Skin epidermis (tissue), 12 donors: ENCODE data around the gene LRRC74B.
"Not testable (repeated sequence)": the region's sequence is repeated elsewhere in the genome, so short reads cannot be mapped to it uniquely, and the experiment has no call there.

Source experiments
- H3K27ac ChIP-seq, 21 experiments: fragments of 200-600 bp; sonication (generic) in 11 of 21; one replicate each; pipeline ENCODE4 v1.5.0; 2020; ENCODE audit warnings: mild to moderate bottlenecking in 3 of 21, inconsistent platforms in 2 of 21, moderate library complexity in 2 of 21
- H3K4me3 ChIP-seq, 7 experiments: fragments of 200-600 bp; sonication (generic) in 2 of 7; one replicate each; pipeline ENCODE4 v1.5.0; 2020; ENCODE audit warnings: inconsistent platforms in 2 of 7, mild to moderate bottlenecking in 2 of 7, moderate library complexity in 1 of 7

The LRRC74B gene

DNA sequence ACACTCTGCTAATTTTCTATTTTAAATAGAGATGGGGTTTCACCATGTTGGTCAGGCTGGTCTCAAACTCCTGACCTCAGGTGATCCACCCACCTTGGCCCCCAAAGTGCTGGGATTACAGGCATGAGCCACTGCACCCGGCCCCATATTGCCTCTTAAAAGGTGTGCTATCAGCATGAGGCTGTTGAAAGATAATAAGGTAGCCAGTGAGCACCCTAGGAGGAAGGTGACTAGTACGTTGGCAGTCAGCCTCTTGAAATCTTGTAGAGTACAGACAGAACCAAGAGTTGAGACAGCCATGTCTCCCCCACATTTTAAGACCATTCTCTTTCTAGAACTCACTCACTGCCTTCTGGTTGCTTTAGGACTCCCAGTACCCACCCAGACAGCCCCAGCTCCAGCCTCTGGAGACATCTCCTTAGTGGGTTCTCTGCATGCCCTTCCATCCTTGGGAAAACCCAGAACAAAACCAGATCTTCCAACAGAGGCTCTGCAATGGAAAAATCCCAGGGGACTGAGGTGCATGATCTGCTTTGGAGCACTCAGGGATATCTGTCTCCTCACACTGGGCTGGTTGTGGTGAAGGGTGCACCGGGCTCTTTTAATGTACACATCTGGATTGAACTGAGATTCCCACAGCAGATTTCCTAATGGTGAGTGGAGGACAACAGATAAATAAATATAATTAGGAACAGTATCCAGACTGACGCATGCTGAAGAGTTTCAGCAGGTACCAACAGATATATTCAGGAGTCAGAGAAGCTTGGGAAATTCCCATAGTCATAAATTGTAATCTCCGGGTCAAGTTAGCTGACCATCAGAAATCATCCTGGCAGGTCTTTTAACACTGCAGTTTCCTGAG, 49.4 kb downstream of the LRRC74B start:
- Histone ChIP-seq H3K4me3 (no peak overlapping the region), H3K27ac (no peak overlapping the region)

DNA sequence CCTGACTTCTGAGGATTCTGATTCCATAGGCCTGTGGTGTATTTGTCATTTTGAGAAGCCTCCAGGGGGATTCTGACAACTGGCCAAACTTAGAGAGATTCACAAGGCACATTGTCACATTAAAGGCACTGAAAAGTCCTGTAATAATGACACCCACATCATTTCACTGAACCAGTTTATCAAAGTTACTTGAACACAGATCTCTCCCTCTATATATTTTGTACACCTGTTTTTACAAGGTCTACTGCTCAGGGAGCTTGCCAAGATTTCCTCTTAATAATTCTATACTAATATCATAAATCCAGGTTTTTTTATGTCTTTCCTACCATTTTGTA, 50.0 kb downstream of the LRRC74B start:
- no peak overlapping the region for H3K27ac ChIP-seq
- no peak overlapping the region for H3K4me3 ChIP-seq

DNA sequence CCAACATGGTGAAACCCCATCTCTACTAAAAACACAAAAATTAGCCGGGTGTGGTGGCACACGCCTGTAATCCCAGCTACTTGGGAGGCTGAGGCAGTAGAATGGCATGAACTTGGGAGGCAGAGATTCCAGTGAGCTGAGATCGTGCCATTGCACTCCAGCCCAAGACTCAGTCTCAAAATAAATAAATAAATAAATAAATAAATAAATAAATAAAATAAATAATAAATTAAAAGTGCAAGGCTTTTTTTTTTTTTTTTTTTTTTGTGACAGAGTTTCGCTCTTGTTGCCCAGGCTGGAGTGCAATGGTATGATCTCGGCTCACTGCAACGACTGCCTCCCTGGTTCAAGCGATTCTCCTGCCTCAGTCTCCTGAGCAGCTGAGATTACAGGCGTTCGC, 51.1 kb downstream of the LRRC74B start:
- H3K27ac ChIP-seq, H3K4me3 ChIP-seq: not testable (repeated sequence)

DNA sequence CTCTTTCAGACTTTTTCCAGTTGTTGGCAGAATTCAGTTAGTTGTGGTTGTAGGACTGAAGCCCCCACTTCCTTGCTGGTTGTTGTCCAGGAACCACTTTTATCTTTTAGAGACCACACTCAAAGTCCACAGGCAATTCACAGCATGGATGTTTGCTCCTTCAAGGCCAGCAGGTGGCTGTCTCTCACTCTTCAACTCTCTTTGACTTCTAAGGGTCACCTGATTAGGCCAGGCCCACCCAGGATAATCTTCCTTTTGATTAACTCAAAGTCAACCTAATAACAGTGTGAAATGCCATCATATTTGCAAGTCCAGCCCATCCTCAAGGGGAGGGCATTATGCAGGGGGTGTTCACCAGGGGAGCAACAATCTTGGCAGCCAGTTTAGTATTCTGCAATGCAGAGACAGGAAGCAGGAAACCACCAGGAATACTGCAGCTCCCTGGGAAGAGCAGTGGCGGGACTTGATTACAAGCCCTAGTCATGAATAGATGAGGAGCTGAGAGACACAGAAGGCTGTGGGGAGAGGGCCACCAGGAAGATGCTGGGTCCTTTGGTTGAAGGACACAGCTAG, 52.4 kb downstream of the LRRC74B start:
- H3K27ac ChIP-seq: no peak overlapping the region
- no peak overlapping the region for H3K4me3 ChIP-seq

DNA sequence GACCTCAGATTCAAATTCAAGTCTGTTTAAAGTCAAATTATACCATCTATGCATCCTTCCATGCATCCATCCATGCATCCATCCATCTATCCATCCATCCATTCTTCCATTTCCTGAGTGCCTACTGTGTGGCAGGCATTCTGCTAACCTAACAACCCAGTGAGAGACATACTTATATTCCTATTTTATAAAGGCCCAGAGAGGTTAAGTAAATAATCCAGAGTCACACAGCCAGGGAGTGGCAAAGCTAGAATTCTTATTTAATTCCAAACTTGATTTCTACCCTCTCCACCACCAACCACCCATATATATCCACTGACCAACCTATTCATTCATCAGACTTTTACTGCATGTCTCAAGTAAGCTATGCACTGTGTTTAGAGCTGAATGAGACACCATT, 53.8 kb downstream of the LRRC74B start:
- H3K4me3 ChIP-seq: no peak overlapping the region

DNA sequence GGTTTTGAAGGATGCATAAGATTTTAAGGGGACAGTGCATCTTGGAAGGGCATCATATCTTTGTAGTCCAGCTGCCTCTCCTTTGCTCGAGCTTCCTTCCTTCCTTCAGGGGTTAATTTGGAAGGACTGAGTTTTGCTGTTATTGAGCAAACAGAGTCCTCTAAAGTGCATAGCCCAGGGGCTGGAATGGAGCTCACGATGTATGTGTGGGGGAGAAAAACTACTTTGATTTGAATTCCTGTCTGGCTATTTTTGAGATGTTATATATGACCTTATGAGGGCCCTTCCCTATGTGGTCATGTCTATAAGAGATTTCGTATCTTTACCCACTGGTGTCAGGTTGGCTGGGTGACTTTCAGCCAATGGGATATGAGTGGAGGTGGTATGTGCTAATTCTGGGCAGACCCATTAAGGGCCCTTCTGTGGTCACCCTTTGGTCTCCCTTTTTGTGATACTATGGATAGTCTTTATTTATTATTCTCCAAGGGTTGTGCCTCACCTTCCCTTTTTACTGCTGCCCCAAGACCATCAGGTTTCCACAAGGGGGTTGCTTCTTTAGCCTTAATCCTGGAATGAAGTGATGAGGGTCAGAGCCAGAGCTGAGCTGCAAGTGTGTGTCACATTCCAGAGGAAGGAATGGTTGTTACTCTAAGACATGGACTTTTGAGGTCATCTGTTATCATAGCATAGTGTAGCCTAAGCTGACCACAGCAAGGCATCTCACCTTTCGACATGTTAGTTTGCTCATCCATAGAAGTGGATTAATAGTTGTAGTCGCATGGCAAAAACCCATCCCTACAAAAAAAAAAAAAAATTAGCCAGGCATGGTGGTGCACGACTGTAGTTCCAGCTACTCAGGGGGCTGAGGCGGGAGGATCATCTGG, 54.6 kb downstream of the LRRC74B start:
- Histone ChIP-seq H3K4me3 (no peak overlapping the region), H3K27ac (no peak overlapping the region)

More for the DNA sequence above, 53.8 kb downstream of the LRRC74B start:
- no peak overlapping the region for H3K27ac ChIP-seq

DNA sequence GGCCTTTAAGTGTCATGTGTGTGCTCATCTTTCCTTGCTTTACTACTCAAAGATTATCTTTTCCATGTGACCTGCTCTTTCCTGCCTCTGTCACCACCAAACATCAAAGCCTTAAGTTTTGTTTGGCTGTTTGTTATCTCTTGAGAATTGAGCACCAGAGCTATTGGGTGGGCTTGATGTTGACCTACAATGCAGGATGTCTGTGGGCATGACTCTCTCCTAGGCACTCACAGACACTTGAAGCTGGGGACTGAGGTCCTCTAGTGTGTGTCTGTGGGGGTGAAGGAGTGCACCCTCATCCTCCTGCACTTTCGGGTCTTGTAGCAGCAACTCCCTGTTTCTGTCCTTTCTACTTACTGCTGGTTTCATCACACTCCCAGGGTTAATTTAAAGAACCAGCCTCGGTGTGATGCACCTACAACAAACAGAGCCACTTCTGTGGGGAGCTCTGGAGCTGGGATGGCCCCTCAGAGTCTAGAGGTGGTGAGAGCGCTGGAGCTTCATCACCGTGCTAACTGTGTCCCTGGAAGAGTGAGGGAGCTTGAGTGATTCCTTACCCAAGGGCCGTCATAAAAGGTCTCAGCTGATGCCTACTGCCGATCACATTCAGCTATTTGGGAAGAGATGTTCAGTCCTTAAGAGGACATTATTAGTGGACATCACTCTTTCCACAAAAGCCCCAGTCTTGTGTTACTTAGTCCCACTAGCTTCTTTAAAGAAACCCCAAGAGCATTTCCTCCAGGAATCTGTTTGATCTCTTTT, 56.3 kb downstream of the LRRC74B start:
- H3K27ac ChIP-seq: no peak overlapping the region
- no peak overlapping the region for H3K4me3 ChIP-seq

DNA sequence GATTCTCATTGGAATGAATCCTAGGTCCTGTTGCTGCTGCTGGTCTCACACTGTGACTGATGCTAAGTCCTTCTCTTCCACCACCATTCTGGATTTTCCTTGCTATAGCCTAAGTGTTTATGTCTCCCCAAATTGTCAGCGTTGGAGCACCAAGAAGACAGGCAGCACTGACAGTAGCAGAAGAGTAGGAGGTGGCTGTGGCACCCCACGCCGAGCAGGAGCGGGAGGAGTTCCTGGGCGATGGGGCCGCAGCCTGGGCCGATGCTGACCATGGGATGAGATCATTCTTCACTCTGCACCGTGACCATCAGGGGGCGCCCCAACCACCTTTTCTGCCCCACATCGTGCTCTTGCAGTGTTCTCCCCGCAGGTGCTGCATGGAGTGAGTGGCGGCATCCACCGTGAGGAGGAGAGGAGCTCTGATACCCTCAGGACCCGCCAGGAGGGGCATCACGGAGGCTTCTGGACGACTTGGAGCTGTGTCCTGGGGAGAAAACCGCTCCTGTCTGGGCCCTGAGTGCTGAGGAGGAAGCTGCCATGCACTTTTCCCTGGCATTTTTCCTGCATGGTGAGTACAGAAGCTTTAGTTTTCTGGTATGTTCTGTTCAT, 57.0 kb downstream of the LRRC74B start:
- H3K4me3 ChIP-seq: no peak overlapping the region
- no peak overlapping the region for H3K27ac ChIP-seq

DNA sequence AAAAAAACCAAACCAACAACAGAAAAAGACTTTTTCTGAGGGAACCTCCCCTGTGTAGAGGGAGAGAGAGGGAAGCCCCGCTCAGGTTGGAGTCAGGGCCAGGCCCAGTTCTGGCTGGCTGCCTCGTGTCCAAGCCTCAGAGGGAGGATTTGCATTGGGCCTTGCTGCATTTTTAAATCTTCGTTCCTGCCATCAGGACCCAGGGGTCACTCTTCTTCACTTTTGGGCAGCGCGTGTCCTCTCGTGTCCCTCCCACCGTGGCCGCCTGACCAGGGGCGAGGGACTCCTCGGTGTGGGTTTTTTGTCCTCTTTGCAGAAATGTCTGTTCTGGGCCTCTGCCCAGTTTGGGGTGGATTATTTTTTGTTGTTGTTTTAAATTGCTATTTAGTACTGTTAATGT, 57.9 kb downstream of the LRRC74B start:
- Histone ChIP-seq H3K27ac (no peak overlapping the region), H3K4me3 (no peak overlapping the region)

DNA sequence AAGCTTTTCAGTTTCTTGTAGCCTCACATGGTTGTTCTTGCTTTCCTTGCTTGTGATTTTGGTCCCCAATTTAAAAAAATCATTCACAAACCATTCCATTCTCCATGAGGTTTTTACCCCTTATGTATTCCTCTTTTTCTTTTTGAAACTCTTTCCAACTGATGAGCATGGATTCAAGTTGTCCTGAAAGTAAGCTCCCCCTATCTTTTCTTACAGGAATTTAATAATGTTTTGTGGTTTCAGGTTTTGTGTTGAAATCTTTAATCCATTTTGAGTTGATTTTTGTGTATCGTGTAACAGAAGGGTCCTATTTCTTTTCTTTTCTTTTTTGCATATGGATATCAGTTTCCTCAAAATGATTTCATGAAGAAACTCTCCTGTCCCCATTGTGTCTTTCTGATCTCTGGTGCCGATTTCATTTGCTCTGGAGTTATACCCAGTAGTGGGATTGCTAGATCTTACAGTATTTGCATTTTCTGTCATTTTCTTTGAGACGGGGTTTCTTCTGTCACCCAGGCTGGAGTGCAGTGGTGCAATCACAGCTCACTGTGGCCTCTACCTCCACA, 58.5 kb downstream of the LRRC74B start:
- H3K27ac ChIP-seq: no peak overlapping the region
- H3K4me3 ChIP-seq: no peak overlapping the region

DNA sequence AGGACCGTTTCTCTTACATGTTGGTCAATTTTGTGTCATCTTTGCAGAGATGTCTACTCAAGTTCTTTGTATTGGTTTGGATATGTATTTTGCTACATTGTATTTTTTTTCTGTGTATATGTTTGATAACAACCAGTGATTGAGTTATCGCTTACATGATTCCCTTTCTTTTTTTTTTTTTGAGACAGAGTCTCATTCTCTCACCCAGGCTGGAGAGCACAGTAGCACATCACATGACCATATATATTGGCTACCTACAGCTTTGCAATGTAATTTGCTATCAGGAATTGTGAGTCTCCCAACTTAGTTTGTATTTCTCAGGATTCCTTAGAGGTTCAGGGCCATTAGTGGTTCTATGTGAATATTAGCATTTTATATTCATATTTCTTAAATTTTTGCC, 59.5 kb downstream of the LRRC74B start:
- Histone ChIP-seq H3K4me3 (no peak overlapping the region), H3K27ac (no peak overlapping the region)

DNA sequence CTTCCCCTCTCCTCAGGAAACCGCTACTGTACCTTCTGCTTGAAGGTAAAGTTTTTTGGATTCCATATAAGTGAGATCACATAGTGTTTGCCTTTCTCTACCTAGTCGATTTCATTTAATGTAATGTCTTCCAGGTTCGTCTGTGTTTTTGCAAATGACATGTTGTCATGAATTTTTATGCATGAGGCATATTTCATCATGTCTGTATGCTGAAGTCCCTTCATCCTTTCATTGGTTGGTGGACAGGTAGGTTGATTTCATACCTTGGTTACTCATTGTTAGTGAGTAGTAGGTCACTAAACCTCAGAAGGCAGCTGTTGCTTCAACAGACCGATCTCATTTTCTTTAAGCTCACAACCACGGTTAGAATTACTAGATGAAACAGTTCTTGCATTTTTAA, 60.3 kb downstream of the LRRC74B start:
- H3K4me3 ChIP-seq: no peak overlapping the region
- H3K27ac ChIP-seq: no peak overlapping the region

DNA sequence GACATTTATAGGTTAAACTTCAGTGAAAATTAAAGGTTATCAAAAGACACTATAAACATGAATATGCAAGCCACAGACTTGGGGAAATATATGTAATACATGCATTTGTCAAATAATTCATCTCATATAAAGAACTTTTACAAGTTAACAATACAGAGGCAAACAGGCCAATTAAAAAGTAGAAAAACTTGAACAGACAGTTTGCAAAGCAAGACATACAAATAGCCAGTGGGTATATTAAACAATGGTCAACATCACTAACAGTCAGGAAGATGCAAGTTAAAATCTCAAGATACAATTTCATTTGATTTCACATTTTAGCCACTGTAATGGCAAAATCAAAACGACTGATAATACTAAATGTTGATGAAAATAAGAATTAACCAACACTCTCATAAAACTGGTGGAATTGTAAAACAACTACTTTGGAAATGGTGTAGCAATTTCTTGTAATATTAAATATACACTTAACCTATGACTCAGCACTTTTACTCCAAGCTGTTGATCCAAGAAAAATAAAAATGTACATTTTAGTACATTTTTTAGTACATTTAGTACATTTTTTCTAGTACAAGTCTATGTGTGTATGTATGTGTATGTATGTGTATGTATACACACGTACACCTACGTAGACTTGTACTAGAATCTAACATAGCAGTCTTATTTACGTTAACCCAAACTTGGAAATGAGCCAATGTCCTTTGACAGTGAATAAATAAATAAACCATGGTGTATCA, 62.8 kb downstream of the LRRC74B start:
- Histone ChIP-seq H3K27ac (no peak overlapping the region), H3K4me3 (no peak overlapping the region)
